Measurements from ENCODE around the gene TEDC2.
"Not testable (repeated sequence)": the region's sequence is repeated elsewhere in the genome, so short reads cannot be mapped to it uniquely, and the experiment has no call there.

Gene TEDC2

DNA sequence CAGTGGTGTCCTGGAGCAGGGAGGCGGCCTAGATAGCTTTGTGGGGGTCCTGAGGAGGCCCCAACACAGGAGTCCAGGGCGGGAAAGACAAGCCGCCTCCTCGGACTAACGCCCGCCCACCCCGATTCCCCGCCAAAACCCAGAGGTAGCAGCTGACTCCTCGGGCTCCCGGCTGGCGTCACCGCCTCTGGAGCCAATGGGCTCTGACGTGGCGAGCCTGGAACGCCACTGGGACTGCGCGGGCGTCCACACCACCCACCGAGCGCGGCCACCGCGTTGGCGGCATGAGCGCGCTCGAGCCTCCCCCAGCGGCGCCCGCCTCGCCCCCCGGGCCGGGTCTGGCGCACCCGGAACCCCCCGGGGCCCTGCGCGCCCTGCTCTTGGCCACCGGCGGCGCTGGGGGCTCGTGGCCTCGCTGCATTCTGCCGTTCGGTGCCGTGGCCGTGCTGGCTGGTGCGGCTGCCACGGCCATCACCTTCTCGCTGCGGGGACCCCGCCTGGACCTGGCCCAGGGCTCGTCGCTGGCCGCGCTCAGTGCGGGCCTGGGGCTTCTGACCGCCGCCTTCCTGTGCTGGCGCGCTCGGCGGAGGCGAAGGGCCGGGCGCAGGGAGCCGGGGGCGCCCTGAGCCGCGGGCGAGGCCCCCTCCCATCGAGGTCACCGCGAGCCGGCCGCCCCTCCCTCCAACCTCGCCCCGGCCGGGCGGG lies 7.8 kb downstream of the TEDC2 start:
- DNase-seq: peak; percentile 44

DNA sequence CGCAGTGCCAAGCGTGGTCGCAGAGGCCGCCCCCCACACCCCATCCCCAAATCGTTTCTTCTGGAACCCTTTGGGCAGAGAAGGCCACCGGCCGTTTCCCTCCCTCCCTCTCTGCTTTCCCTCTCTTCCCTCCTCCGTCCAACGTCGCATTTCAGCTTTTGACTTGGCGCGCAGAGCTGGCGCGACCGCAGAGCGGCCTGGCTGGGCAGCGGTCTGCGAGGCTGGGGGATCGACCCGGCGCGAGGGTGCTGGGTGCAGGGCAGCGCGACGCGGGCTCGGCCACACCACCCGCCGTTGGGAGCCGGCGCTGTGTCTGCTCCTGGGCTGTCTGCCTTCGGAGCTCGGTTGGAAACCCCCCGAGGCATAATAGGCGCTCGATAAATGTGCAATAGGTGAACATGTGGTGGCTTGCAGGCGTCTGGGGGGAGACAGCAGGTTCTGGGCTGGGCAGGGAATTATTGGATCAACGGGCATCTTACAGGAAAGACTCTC lies 8.4 kb downstream of the TEDC2 start:
- DNase-seq: no peak

DNA sequence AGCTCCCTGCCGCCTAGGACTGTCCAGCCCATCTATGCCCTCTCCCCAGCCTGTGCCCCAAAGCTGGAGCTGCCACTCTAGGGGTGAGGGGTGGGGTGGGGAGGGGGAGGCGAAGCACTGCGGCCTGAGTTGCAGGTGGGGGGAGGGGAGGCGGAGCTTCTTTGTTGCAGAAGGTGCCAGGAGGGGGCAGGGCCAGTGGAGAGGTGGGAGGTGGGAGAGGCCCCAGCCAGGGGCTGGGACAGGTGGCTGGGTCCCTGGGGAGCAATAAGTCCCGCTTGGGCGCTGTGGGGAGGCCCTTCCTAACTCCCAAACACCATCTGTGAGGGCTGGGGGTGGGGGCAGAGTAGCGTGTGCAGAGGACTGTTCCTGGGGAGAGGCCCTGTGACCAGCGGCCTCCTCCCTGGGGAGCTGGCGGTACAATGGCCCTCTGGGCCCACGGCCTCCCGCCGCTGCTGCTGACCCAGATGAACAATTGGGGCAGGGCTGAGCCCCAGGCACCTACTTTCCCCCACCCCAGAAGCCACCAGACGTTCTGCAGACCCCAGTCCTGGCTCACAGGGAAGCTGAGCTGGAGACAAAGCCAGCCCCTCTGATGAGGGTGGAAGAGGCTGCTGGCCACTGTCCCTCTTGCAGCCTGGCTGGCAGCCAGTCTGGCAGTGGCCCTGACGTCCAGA lies 9.0 kb downstream of the TEDC2 start:
- no peak for DNase-seq

DNA sequence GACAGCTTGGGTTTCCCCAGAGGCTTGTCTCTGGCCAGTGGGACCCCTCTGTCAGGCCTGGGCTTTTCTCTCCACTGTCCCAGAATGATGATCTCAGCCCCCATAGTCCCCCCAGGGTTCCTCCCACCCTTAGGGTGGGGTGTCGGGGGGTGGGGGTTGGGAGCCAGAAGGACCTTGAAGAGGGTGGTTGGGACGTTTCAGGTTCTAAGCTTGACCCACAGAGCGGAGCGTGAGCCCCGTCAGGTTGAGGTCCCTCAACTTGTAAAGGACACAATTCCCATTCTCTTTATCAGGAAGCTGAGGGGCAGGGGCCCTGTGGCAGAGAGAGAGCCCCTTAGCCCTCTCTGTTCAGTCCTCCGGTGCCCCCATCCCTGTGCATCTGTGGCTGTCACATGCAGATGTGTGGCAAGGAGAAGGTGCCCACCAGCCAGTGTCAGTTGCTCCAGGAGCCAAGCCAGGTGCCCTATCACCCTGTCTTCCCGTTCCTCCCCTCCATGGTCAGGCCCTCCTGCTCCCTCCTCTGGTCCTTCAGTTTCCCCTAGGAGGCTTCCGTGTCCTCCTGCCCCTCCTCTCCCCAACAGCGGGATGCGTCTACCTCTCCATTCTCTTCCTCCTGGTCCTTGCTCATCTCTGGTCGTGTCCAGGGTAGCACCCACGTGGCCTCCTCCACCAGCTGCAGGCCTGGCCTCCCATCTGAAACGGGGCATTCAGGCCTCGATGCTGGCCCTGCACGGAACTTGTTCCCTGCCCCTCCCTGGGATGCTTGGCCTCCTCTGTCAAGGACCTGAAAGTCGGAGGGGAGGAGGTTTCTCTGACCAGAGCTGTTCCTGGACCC lies 9.7 kb downstream of the TEDC2 start:
- DNase-seq: no peak

DNA sequence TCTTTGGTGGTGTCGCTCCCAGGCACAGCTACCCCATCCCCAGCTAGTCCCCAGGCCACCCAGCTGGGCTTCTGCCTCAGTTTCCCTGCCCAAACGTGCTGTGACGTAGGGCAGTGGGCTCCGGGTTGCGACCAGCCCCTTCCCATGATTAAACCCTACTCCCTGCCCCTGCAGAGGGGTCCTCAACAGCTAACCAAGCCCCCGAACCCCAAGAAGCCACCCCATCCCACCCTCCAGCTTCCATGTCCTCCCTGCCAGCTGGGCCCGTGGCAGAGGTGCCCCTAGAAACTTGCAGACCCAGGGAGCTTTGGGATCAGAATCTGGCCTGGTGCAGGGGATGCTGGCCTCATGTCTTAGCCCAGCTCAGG lies 10.3 kb downstream of the TEDC2 start:
- DNase-seq: no peak

DNA sequence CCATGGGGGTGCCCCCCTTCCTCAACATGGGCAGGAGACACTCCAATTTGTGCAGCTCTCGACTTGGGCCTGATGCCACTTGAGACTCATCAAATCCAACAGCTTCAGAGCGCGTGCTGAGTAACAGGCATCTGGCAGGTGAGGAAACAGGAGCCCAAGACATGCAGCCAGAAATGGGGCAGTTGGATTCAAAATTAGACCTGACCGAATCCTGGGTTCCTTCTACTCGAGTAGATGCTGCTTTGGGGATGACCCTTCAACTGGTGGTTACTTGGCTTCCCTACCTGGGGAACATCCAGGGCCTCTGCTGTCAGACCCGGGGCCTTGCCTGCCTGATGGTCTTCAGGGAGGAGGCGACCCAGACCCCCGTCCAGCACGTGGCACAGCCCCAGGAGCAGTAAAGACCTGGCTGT lies 10.7 kb downstream of the TEDC2 start:
- DNase-seq: no peak

DNA sequence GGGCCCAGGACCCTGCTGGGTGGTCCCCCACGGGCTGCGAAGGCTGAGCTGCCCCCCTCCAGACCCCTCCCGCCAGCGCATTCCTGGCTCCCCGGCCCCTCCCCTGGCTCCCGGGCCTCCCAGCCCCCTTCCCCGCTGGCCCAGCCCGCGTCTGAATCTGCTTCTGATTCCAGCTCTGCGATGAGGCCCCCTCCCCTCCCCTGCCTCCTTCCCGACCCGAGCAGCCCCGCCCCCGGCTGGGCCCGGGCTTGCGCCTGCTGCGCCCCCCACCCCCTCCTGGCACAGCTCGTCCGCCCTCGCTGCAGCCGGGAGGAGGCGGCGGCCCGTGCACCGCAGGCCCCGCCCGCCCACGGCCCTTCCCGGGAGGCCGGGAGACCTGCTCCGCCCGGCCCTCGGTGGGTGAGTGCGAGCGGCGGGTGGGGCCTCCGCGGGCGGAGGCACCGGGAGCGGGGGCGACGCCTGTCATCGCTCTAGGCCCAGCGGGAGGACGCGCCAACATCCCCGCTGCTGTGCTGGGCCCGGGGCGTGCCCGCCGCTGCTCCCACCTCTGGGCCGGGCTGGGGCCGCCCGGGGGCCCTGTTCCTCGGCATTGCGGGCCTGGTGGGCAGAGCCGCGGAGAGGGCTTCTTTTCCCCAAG lies 11.2 kb downstream of the TEDC2 start, which contains the start of gene NTN3:
Gene NTN3 (plus strand): TSS at position 282 of the 637 bp plus-strand sequence. CDS start 405 bp downstream, outside the sequence.
- no peak for DNase-seq

DNA sequence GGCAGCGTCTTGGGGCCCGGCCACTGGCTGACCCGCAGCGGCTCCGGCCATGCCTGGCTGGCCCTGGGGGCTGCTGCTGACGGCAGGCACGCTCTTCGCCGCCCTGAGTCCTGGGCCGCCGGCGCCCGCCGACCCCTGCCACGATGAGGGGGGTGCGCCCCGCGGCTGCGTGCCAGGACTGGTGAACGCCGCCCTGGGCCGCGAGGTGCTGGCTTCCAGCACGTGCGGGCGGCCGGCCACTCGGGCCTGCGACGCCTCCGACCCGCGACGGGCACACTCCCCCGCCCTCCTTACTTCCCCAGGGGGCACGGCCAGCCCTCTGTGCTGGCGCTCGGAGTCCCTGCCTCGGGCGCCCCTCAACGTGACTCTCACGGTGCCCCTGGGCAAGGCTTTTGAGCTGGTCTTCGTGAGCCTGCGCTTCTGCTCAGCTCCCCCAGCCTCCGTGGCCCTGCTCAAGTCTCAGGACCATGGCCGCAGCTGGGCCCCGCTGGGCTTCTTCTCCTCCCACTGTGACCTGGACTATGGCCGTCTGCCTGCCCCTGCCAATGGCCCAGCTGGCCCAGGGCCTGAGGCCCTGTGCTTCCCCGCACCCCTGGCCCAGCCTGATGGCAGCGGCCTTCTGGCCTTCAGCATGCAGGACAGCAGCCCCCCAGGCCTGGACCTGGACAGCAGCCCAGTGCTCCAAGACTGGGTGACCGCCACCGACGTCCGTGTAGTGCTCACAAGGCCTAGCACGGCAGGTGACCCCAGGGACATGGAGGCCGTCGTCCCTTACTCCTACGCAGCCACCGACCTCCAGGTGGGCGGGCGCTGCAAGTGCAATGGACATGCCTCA lies 12.0 kb downstream of the TEDC2 start:
- DNase-seq: no peak

DNA sequence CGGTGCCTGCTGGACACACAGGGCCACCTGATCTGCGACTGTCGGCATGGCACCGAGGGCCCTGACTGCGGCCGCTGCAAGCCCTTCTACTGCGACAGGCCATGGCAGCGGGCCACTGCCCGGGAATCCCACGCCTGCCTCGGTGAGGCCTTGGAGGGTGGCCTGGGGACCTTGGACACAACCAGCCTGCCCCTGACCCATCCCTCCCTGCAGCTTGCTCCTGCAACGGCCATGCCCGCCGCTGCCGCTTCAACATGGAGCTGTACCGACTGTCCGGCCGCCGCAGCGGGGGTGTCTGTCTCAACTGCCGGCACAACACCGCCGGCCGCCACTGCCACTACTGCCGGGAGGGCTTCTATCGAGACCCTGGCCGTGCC lies 12.6 kb downstream of the TEDC2 start:
- DNase-seq: no peak

DNA sequence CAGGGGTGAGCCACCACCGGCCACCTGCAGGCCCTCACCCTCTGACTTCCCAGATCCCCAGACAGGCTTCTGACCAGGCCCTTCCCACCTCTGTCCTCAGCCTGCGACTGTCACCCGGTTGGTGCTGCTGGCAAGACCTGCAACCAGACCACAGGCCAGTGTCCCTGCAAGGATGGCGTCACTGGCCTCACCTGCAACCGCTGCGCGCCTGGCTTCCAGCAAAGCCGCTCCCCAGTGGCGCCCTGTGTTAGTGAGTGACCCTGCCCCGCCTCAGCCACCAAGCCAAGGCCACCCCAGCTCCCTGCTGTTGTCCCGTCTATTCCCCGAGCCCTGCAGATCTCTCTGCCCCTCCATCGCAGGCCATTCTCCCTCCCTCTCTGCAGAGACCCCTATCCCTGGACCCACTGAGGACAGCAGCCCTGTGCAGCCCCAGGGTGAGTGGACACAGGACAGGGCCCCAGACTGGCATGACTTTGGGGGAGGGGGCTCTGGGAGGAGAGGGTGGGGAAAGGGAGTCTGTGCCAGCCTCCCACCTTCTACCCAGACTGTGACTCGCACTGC lies 13.1 kb downstream of the TEDC2 start:
- no peak for DNase-seq

DNA sequence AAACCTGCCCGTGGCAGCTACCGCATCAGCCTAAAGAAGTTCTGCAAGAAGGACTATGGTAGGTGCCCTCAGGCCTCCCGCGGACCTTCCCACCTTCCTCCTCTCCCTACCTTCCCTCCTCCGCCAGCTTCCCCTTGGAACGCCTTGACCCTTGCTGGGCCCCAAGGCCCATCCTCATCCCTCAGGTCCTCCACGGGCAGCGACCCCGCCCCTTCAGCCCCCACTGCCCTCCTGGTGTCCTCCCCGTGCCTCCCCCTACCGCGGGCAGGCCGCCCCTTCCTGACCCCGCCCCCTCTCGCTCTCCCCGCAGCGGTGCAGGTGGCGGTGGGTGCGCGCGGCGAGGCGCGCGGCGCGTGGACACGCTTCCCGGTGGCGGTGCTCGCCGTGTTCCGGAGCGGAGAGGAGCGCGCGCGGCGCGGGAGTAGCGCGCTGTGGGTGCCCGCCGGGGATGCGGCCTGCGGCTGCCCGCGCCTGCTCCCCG lies 13.6 kb downstream of the TEDC2 start:
- DNase-seq: no peak

DNA sequence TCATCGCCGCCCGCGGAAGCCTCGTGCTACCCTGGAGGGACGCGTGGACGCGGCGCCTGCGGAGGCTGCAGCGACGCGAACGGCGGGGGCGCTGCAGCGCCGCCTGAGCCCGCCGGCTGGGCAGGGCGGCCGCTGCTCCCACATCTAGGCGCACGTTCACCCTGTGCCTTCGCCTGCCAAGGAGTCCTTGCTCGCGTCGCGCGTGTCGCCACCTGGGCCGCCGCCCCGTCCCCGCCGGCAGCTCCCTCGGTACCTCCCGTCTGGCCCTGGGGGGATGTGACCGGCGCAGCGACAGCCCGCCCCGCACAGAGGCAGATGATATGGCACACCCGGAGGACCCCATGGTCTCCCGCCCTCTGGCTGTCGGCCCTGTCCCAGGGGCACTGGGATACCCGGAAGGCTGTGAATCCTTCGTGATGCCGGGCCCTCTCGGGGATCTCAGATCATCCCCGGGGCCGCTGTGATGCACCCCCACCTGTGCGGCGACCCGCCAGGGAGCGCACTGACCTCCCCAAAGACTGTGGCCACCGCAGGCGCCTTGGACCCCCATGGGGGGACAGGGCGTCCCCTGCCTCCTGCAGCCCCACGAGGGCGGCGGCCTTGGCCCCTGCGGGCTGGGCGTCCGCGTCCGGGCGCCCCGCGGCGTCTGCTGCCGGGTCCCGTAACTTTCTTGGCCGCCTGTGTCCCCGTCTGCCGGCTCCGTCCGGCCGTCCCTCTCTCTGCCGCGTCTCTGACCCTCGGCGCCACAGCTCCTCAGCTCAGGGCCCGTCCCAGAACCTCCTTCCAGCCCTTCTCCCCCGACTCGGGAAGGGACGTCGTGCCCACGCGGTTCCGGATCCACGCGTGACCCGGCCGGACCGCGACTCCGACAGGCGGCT lies 14.3 kb downstream of the TEDC2 start:
- DNase-seq: peak; percentile 72

DNA sequence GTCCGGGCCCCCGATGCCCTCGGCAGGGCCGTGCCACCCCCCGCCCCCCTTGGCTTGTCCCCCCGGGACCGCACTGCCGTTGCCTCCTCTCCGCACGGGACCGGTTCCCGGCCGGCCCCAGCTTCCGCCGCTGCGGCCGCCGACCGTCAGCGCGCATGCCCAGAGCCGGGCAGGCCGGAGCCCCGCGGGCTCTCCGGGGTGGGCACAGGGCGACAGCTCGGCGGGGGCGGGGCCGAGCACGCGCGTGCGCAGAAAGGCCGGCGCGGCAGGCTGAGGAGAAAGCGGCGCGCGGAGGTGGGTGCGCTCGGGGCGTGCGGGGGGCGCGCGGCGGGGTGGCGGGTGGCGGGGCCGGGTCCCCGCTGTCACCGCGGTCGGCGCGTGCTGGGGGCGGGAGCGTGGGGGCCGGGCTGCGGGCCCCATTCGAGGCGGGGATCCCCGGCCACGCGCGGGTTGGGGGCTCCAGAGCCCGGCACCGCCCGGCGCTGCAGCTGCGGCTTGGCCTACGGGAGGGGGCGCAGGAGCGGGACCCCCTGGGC lies 15.0 kb downstream of the TEDC2 start, which contains the start of gene TBC1D24:
Gene TBC1D24 (plus strand): TSS at position 251 of the 536 bp plus-strand sequence. CDS start 21,022 bp downstream, outside the sequence.
- peak; percentile 95 for DNase-seq

DNA sequence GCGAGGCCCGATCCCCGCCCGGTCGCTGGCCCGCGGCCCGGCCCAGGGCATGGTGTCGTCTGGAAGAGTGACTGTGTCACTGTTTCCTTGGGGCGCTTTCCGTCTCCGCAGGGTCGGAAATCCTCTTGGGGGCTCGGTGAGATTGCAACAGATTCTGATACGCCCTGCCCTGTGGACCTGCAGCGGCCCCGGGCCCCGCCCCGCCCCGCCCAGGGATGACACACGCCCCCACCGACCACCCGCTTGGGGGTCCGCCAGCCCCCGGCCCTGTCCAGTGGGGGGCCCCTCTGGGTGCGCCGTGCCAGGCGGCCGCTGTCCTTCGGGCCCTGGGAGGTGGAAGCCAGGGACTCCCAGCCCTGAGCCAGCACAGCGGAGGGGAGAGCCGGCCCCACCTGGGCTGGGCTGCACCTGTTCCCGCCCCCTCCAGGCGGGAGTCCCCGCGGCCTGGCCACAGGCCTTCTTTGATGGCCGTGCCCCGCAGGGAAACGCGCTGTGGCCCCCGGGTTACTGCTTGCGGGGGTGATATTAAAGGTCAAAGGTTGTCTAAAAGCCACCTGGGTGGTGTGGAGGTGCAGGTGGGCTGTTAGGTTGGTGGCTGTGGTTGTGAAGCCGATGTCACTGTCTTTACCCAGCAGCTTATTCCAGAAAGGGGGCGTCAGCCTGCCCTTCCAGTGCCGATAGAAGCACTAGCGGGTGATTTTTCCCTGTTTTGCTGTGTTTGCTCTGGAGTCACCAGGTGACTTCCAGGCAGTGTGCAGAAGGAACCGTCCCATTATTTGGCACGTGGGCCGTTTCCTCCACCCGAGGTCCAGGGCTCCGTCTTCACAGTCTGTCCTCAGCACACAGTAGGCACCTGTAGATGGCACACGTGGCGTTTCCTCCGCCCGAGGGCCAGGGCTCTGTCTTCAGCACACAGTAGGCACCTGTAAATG lies 15.8 kb downstream of the TEDC2 start:
- no peak for DNase-seq

DNA sequence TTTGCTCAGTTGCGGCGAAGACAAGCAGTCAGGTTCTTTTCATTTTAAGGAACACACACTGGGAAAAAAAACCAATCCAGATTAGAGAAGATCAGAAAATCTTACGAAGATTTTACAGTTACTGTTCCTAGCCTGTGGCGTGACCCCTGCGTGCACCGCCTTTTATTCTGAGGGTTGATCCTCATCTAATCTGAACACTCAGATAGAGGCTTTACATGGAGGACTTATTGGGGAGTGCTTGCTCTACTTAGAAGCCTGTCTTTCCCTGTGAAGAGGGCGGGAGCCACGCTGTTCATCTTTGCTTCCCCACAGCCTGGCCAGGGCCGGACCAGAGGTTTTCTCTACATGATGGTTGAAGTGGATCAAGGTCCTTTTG lies 16.4 kb downstream of the TEDC2 start:
- no peak for DNase-seq

DNA sequence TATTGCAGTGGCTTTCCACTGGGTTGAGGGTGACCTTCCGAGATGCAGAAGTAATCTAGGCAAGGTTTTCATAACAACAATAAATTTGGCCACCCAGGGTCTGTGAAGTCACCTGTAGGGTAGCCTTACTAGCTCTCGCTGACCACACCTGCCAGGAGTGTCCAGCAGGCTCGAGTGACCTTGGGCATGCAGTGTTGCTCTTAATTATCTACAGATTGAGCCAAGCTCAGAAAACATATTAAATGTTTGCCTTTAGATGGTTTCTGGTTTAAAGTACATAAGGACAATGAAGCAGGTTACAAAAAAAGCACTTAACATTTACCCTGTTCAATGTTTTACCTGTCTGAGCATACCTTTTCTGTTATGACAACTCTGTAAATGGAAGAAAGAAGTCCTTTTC lies 16.8 kb downstream of the TEDC2 start:
- no peak for DNase-seq

DNA sequence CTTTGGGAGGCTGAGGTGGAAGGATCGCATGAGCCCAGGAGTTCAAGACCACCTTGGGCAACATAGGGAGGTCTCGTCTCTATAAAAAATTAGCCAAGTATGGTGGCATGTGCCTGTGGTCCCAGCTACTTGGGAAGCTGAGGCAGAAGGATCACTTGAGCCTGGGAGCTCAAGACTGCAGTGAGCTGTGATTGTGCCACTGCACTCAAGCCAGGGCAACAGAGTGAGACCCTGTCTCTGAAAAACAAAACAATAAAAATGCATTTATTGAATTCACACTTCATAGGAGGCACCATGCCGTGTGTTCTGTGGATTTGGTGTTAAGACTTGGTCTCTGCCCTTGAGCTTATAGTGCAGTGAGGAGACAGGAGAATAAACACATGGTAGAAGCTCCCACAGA lies 17.4 kb downstream of the TEDC2 start:
- no peak for DNase-seq

DNA sequence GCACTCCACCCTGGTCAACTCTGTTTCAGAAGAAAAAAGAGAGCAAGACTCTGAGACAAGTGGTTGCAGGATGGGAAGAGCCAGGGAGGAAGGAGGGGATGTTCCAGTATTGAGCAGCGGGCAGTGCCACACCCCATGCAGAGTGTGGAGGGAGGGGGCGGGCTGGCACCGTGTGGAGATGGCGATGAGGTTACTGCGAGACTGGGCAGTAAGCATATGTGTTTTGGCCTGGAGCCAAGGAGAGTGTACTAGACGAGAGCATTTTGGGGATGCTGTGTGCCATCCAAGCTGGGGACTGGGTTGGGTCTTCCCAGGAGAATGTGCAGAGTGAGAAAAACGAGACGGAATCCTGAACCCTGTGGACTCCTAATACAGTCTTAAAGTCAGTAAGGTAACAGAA lies 18.4 kb downstream of the TEDC2 start:
- no peak for DNase-seq

DNA sequence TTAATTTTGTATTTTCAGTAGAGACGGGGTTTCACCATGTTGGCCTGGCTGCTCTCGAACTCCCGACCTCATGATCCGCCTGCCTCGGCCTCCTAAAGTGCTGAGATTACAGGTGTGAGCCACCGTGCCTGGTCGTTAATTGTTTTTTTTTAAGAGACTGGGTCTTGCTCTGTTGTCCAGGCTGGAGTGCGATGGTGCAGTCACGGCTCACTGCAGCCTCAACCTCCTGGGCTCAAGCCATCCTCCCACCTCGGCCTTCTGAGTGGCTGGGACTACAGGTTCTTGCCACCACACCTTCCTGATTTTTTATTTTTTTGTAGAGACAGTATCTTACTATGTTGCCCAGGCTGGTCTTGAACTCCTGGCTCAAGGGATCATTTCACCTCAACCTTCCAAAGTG lies 20.1 kb downstream of the TEDC2 start:
- not testable (repeated sequence) for DNase-seq
